Germinal center (tissue), 1 donor: ENCODE results near the gene MORC4.

Source experiments
- DNase-seq: peaks from one replicate; pipeline ENCODE4 v3.0.0; 2012; ENCODE audit warnings: mixed read lengths, low spot score

Gene MORC4

DNA sequence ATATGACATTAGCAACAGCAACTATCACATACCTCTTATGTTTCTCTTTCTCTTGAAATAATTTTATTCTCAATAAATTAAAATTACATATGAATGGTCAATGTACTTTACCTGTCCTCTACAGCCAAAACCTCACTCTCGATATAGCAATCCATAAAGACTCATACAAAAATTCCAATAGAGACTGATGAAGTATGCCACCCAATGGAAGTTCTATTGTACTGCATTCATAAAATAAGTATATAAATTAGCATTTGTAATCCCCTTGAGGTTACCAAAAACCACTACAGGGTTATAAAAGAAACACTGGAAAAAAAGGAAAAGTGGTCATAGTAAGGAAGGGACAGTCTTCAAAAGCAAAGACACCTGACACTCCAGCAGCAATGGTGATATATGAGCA is 47.0 kb downstream of the MORC4 start:
- peak; percentile 2 for DNase-seq

DNA sequence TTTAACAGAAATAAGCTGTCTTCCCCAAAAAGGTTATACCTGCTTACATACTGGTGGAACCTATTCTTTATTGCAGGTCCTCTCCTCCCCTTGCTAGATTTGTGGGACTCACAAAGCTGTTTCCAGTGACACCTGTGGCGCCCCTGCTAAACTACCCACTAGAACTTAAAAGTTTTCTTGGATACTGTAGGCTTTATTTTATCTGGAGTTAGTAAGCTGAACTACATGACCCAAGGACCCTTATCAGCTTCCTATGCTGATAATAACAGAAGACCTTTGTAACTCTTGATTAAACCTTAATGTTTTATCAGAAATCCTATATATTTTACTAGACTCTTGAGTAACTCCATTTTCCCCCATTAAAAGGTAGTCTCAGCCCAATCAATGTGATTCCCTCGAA is 47.5 kb downstream of the MORC4 start:
- no peak for DNase-seq

DNA sequence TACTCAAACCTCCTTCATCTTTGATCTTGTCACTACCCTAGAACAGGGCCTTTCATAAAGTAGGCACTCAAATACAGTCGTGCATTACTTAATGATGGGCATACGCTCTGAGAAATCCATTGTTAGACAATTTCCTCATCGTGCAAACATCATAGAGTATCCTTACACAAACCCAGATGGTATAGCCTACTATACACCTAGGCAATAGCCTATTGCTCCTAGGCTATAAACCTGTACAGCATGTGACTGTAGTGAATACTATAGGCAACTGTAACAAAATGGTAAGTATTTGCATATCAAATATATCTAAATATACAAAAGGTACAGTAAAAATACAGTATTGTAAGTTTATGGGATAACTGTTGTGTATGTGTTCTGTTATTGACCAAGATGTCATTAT is 47.9 kb downstream of the MORC4 start:
- DNase-seq = no peak

DNA sequence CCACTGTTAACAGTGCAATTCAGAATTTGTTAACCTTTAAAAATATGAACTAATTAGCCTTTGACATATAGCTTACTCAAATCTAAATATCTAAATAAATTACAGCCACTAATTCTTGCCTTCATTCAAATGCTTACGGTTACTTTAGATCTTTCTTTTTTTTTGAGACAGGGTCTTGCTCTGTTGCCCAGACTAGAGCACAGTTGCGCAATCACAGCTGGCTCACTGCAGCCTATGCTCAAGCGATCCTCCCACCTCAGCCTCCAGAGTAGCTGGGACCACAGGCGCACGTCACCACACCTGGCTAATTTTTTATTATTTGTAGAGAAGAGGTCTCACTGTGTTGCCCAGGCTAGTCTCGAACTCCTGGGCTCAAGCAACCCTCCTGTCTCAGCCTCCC is 48.8 kb downstream of the MORC4 start:
- no peak for DNase-seq

DNA sequence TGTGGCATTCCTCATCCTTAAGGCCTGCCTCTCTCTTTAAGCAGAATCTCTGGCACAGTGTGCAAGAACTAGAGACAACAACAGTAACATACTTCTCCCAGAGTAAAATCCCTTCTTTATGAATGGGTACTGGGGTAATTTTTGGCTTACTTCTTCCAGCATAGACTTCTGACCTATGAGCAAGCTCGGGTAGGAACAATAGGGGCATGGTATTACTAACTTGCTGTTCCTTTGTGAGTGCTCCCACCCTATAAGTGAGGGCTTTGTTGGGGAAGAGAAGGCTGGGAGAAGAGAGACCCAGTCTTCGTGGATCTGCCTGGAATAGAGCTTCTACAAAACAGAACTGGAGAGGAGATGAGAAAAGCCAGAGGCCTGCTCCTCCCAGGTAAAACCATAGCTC is 49.6 kb downstream of the MORC4 start:
- DNase-seq = no peak

DNA sequence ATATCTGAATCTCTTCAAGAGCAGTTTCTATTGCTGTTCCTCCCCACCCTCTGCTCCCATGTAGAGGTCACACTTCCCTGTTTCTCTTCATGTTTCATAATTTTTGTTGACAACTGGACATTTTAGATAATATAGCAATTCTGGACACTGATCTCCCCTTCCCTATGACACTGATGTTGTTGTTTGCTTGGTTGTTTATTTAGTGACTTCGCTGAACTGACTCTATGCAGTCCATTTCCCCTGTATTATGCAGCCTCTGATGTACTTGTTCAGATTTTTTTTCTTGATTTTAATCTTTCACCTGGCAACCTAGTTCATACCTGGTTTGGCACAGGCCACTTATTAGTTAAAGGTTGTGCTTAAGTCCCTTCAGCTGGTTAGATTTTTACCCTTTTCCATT is 50.6 kb downstream of the MORC4 start:
- no peak for DNase-seq

DNA sequence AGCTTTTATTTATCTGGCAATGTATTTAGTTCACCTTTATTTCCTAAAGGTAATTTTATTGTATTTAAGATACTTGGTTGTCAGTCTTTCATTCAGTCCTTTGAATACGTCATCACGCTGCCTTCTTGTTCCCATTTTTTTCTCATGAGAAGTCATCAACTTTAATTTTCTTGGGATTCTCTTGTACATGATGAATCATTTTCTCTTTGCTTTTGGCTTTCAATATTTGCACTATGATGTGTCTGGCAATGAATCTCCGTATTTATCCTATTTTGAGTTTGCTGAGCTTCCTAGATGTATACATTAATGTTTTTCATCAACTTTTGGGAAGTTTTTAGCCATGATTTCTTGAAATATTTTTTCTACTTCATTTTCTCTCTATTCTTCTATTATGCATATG is 51.4 kb downstream of the MORC4 start:
- no peak for DNase-seq

GRCh38 chrX:106946464-106946863 is 53.5 kb downstream of the MORC4 start:
- no peak for DNase-seq

GRCh38 chrX:106940068-106940467 is 59.9 kb downstream of the MORC4 start:
- no peak for DNase-seq

DNA sequence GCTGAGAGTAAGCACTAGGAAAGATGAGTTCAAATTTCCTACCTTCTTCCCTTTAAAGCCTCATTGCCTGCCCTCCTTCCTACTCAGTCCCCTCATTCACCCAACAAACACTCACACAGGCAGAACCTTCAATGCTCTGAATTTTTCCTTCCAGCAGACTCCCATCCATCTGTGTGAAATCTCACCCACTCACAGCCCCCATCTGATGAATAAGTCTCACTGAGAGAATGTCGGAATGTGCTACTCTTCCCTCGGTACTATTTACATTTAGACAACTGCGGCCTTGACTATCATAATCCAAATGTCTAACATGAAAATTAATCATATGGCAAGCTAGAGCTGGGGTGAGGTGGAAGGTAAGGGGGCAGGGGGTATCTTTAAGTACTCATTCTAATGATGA is 60.4 kb downstream of the MORC4 start:
- no peak for DNase-seq

GRCh38 chrX:106936246-106936645 is 63.8 kb downstream of the MORC4 start:
- DNase-seq = no peak

DNA sequence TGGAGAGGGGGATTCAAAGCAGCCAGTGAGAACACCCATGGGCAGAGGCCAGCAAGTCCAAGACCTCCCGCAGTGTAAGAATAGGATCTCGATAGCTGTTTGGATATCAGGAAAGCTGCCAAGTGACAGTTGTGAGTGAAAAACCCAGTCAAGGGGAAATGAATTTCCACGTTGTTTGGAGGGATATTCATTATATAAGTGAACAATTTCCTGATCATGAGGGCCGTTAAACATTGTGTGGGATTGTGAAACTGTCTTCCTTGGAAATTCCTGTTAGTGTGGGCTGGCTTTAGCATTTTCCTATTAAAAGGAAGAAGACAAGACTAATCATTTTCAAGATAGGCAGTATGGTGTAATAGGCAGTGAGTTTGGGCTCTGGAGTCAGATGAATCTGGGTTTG is 64.8 kb downstream of the MORC4 start:
- DNase-seq = no peak

GRCh38 chrX:106933538-106933961 is 66.5 kb downstream of the MORC4 start:
- DNase-seq = no peak

DNA sequence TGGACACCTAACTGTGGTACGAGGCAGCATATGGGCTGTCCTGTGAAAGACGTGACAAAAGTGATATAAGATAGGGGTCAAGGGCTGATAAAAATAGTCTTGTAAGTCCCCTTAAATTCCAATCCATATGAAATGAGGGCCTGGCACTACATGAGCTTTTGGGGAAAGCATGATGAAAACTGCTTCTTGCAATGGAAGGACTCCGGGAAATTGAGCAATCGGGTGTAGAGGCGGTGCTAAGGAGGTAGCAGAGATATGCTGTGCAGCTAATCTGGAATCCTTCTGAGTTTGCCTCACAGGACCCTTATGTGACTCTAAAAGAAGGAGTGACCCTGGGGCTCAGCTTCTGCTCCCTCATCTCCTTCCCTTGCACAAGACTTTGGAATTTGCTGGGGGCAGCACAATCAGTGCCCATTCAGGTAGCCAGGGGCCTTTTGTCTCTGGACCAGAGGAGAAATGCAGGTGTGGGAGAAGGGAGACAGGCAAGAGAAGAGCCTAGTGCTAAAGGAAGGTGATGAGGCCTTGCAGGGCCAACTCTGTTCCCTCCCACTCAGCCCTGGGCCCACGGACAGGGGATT is 67.0 kb downstream of the MORC4 start:
- no peak for DNase-seq

- no peak for DNase-seq
Measured at GRCh38 chrX:106932492-106932923, 67.5 kb downstream of the MORC4 start.

- no peak for DNase-seq
Measured at GRCh38 chrX:106931831-106932491, 68.1 kb downstream of the MORC4 start.

DNA sequence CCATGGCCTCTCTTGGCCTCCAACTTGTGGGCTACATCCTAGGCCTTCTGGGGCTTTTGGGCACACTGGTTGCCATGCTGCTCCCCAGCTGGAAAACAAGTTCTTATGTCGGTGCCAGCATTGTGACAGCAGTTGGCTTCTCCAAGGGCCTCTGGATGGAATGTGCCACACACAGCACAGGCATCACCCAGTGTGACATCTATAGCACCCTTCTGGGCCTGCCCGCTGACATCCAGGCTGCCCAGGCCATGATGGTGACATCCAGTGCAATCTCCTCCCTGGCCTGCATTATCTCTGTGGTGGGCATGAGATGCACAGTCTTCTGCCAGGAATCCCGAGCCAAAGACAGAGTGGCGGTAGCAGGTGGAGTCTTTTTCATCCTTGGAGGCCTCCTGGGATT is 71.8 kb downstream of the MORC4 start:
- DNase-seq = no peak

DNA sequence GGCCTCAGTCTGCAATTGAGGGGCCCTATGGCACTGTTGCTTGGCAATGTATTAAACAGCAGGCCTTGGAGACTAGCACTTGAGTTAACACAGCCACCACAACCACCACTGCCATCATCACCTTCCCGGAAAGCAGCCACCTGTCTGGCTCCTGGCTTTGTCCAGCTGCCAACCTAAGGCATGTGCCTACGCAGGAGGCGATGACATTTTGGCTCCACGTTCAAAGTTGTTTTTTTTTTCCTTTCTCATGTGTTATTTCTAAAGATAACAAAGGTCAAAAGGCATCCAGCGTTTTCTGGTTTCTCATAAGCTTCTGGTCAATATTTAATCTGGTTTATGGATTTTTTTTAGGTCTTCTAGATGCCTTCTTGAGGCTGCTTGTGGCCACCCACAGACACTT is 72.3 kb downstream of the MORC4 start:
- DNase-seq = no peak

DNA sequence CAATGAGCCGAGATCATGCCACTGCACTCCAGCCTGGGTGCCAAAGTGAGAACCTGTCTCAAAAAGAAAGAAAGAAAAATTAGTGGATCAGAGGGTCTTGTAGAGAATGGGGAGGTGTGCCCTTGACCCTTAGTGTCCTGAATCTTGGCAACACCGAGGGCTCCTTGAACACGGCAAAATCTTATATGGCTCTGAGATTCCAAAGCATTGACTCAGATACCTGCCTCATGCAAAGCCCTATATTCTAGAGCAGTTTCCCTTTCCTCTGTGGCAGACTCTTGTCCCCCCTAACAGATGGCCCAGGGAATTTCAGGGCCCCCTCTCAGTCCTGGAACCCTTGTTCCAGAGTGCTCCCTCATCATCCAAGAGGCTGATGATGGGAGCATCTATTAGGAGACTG is 73.0 kb downstream of the MORC4 start:
- DNase-seq = no peak

GRCh38 chrX:106921637-106922036 is 78.4 kb downstream of the MORC4 start:
- no peak for DNase-seq

DNA sequence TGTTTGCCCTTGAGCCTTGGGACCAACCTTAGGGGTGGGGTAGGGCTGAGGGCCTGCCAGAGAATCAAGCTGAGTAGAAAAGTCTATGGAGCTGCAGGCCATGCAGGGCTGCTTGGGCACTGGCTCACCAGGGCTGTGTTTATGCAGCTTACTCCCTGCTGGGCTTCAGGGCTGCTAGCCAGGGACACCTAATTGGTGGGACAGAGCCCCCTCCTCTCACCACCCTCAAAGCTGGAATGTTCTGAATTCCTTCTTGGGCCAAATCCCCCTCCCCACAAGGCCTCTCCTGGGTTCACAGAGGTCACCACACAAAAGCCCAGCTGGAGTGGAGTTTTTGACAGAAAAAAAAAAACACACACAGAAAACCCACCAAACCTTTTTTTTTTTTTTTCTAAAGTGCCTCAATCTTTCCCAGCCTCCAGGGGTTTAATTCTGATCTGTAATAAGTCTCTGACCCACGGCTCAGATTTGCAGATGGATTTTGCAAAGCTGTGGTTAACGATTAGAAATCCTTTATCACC is 80.0 kb downstream of the MORC4 start, which contains the start of gene CLDN2:
Gene CLDN2, plus strand, starts transcription at position 471 of the 521 bp plus-strand sequence. CDS start 7,827 bp downstream, outside the sequence.
- no peak for DNase-seq

DNA sequence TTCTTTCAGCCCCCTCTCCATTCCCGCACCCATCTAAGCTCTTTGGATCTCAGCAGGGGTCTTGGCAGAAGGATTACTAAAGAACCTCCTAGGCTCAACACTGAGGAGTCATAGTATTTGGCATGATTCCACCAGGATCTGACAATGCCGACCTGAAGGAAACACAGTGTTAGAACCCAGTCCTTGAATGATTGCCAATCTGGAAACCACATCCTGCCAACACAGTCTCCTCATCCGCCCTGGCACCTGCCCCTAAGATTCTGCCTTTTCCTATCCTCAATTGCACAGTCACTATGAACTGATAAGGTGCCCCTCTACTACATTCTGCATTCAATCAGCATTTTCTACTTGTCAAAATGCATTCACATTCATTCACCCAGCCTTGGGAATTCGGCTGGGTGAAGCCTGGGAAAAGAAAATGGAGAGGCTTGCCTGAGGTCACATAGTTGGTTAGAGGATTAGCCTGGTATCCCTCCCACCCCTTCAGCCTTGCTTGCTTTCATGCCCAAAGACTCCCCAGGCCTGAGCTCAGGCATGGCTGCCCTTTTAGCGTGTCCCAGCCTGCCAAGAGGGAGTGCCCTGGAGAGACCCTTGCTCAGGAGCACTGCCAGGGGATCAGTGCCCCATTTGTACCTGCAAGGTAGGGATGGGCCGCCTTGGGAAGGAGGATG is 82.0 kb downstream of the MORC4 start:
- DNase-seq = no peak

DNA sequence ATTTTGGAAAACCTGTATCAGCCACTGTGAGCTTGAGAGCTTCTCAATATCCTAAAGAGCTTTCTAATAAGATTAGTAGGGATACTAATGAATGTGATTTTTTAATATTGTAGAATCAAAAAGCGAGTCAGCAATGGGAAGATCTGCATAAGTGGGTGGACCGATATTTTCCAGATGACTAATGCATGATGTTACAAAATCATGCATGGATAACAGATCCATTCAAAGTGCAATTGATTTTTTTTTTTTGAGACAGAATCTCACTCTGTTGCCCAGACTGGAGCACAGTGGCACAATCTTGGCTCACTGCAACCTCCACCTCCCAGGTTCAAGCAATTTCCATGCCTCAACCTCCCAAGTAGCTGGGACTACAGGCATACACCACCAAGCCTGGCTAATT is 87.1 kb downstream of the MORC4 start:
- DNase-seq = no peak
